Hepatocyte (in vitro differentiated cells): ENCODE measurements around the gene CAP1. TPM values are rescaled to one million over a fixed set of nuclear protein-coding genes. Genes with fewer than 3 reads are reported as not detected.

Source experiments
- DNase-seq: peaks from one replicate; pipeline ENCODE4 v3.0.0-alpha.2; 2016; ENCODE audit warnings: low spot score
- H2AFZ ChIP-seq: fragments of 200-600 bp; sonication (generic); 2 replicates; pipeline ENCODE4 v1.6.0; 2016; ENCODE audit warnings: antibody characterized with exemption, mild to moderate bottlenecking
- H3K27ac ChIP-seq: fragments of 200-600 bp; sonication (generic); 2 replicates; pipeline ENCODE4 v1.5.1; 2016; ENCODE audit warnings: mild to moderate bottlenecking
- H3K27me3 ChIP-seq: fragments of 200-600 bp; sonication (generic); 2 replicates; pipeline ENCODE4 v1.6.1; 2016
- H3K36me3 ChIP-seq: fragments of 200-600 bp; sonication (generic); replicated peaks from 2 replicates; pipeline ENCODE4 v1.5.1; 2016; ENCODE audit warnings: low read depth; ENCODE audit not compliant: insufficient read depth
- H3K4me1 ChIP-seq: fragments of 200-600 bp; sonication (generic); 2 replicates; pipeline ENCODE4 v1.5.1; 2016; ENCODE audit warnings: mild to moderate bottlenecking, moderate library complexity; ENCODE audit not compliant: insufficient read depth
- H3K4me2 ChIP-seq: fragments of 200-600 bp; sonication (generic); 2 replicates; pipeline ENCODE4 v1.6.0; 2016
- H3K4me3 ChIP-seq: fragments of 200-600 bp; sonication (generic); 2 replicates; pipeline ENCODE4 v1.5.1; 2016; ENCODE audit warnings: mild to moderate bottlenecking
- H3K79me2 ChIP-seq: fragments of 200-600 bp; sonication (generic); 2 replicates; pipeline ENCODE4 v1.6.0; 2017; ENCODE audit warnings: mild to moderate bottlenecking
- H3K9me2 ChIP-seq: fragments of 200-600 bp; sonication (generic); replicated peaks from 2 replicates; pipeline ENCODE4 v1.6.0; 2017; ENCODE audit warnings: mild to moderate bottlenecking; ENCODE audit not compliant: insufficient read depth
- H3K9me3 ChIP-seq: fragments of 200-600 bp; sonication (generic); 2 replicates; pipeline ENCODE4 v1.5.1; 2016; ENCODE audit warnings: low read depth, mild to moderate bottlenecking
- H4K20me1 ChIP-seq: fragments of 200-600 bp; sonication (generic); 2 replicates; pipeline ENCODE4 v1.6.0; 2016; ENCODE audit warnings: mild to moderate bottlenecking; ENCODE audit not compliant: insufficient read depth, poor library complexity, severe bottlenecking
- EZH2 ChIP-seq: fragments of 200-600 bp; sonication (generic); IDR thresholded peaks from 2 replicates; pipeline ENCODE4 v1.6.1; 2016; ENCODE audit warnings: antibody characterized with exemption, mild to moderate bottlenecking, borderline replicate concordance
- EZH2phosphoT487 ChIP-seq: fragments of 200-600 bp; sonication (generic); IDR thresholded peaks from one replicate; pipeline ENCODE4 v1.6.1; 2018; ENCODE audit warnings: antibody characterized with exemption, mild to moderate bottlenecking, low read depth, moderate library complexity; ENCODE audit not compliant: unreplicated experiment, severe bottlenecking
- WGBS: methylation state at CpG from one replicate; pipeline ENCODE4 v1.1.6; 2016; ENCODE audit warnings: low lambda C conversion rate; ENCODE audit errors: missing lambda C conversion rate; 5-methylcytosine and 5-hydroxymethylcytosine counted together
- polyA plus RNA-seq: library from polyadenylated mRNA; unstranded; fragments of >200 nt; fragmentation: Nextera tagmentation; extraction: Ambion mirVana; gene quantifications from 2 replicates; pipeline ENCODE4 v1.2.1, GENCODE V29; 2016
- total RNA-seq: library from RNA; depleted of rRNA; stranded (reverse); fragments of >200 nt; gene quantifications from 2 replicates; pipeline ENCODE4 v1.2.3, GENCODE V29; 2014
- TF ChIP-seq, protein P1 (sequence below): fragments of 200-600 bp; sonication (generic); IDR thresholded peaks from 2 replicates; pipeline ENCODE4 v1.5.1; 2016; ENCODE audit warnings: antibody characterized with exemption, mild to moderate bottlenecking; ENCODE audit not compliant: poor library complexity

CAP1 gene
- total and polyA plus RNA-seq, 2 experiments from 2014 or later, result 186 to 191 TPM

DNA sequence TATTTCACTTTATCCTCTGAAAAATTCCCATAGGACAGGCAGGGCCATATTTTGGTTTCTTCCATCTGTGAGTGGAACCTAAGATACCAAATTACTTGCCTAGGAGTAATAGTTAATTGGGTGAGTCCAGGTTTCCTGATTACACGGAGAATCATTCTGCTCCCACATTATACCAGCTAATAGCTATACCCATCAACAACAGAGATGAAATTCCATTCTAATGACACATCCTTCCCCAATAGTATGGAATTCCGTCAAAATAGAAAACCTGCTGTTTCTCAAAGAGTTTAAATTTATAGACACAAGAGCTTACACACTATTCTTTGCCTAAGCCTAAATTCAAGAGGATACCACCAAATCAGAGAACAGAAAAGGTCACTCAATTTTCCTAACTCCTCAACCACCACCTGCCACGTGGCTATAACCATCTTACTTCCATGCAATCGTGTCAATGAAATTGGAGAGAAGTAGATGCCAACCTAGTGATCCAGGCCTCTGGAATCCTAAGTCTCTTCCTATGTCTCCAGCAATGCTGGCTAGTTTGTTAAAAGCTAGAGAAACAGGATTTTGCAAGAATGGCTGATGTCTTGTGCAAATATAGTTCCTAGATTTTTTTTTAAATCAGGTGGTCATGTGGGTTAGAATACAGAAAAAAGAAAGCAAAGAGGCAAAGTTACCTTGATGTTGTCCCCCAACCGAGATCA is 50.3 kb downstream of the CAP1 start:
- Histone ChIP-seq H3K9me2 (no peaks in the 10 kb centered on the region), H3K27ac (no peak overlapping the region), H3K27me3 (no peaks in the 10 kb centered on the region), H3K79me2 (peaks cover 3% of the 10 kb centered on the region), H3K9me3 (no peaks in the 10 kb centered on the region), H4K20me1 (no peaks in the 10 kb centered on the region), H3K4me1 (no peaks in the 10 kb centered on the region), H3K36me3 (no peaks in the 10 kb centered on the region), H3K4me3 (no peak overlapping the region), H3K4me2 (no peak overlapping the region), H2AFZ (no peak overlapping the region)
- 89% methylated on average over 5 of the region's 5 CpGs for WGBS
- TF ChIP-seq EZH2 (no peak), EZH2phosphoT487 (no peak)
- TF ChIP-seq, protein P1, sequence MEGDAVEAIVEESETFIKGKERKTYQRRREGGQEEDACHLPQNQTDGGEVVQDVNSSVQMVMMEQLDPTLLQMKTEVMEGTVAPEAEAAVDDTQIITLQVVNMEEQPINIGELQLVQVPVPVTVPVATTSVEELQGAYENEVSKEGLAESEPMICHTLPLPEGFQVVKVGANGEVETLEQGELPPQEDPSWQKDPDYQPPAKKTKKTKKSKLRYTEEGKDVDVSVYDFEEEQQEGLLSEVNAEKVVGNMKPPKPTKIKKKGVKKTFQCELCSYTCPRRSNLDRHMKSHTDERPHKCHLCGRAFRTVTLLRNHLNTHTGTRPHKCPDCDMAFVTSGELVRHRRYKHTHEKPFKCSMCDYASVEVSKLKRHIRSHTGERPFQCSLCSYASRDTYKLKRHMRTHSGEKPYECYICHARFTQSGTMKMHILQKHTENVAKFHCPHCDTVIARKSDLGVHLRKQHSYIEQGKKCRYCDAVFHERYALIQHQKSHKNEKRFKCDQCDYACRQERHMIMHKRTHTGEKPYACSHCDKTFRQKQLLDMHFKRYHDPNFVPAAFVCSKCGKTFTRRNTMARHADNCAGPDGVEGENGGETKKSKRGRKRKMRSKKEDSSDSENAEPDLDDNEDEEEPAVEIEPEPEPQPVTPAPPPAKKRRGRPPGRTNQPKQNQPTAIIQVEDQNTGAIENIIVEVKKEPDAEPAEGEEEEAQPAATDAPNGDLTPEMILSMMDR, result no peak
- no peak for DNase-seq

DNA sequence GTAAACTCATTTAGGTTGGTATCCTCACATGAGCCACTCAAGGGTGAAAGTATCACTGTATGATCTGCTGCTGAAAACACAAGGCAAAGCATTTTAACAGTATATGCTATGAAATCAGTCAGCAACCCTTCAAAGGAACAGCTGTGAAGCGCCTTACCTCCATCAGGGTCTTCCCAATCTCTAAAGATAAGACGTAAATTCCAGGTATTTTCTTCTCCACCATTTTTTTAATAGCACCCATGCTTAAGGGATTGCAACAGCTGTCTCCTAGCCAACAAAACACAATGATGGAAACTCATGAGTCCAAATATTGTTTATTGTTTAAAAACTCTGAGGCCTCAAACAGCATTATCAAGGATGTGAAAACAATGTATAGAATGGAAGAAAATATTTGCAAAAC is 51.7 kb downstream of the CAP1 start:
- H3K9me3 ChIP-seq, result no peaks in the 10 kb centered on the region
- DNase-seq, result no peak
- 88% methylated on average over 2 of the region's 2 CpGs for WGBS
- H3K4me3 ChIP-seq, result no peak overlapping the region
- no peak overlapping the region for H3K27ac ChIP-seq
- H3K4me1 ChIP-seq, result peaks cover 7% of the 10 kb centered on the region
- H3K36me3 ChIP-seq, result no peaks in the 10 kb centered on the region
- H3K27me3 ChIP-seq, result no peaks in the 10 kb centered on the region
- no peaks in the 10 kb centered on the region for H3K9me2 ChIP-seq
- no peak overlapping the region for H3K4me2 ChIP-seq
- TF ChIP-seq EZH2 (no peak), EZH2phosphoT487 (no peak)
- TF ChIP-seq, protein P1, result no peak
- no peaks in the 10 kb centered on the region for H4K20me1 ChIP-seq
- peaks cover 14% of the 10 kb centered on the region for H3K79me2 ChIP-seq
- no peak overlapping the region for H2AFZ ChIP-seq

DNA sequence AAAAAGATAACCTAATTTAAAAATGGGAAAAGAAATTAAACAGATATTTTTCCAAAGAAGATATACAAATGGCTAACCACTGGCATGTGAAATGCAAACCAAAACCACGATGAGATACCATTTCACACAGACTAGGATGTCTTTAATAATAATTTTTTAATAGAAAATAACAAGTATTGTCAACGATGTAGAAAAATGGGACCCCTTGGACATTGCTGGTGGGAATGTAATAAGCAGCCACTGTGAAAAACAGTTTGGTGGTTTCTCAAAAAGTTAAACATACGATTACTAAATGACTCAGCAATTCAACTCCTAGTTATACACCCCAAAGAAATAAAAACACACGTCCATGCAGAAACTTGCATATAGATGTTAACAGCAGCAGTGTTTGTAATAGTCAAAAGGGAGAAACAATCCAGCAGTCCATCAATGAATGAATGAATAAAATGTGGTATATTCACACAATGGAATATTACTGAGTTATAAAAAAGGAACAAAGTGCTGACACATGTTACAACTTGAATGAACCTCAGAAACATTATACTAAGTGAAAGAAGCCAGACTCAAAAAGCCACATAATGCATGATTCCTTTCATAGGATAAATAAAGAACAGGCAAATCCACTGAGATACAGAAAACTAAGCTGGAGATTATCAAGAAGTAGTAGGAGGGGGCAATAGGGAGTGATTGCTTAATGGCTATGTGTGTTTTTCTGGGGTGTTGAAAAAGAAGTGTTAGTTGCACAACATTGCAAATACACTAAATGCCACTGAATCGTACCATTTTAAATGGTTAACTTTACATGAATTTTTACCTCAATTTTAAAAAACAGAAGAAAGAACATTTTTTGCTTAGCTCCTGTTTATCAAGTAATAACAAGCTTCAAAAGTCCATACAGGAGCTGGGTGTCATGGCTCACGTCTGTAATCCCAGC is 52.4 kb downstream of the CAP1 start:
- H3K4me2 ChIP-seq, result no peak overlapping the region
- TF ChIP-seq EZH2phosphoT487 (no peak), EZH2 (no peak)
- TF ChIP-seq, protein P1, result no peak
- 76% methylated on average over 6 of the region's 6 CpGs for WGBS

More for the DNA sequence above, 52.4 kb downstream of the CAP1 start:
- Histone ChIP-seq H3K9me3 (no peaks in the 10 kb centered on the region), H3K27me3 (no peaks in the 10 kb centered on the region), H3K9me2 (no peaks in the 10 kb centered on the region), H3K36me3 (no peaks in the 10 kb centered on the region), H2AFZ (no peak overlapping the region), H3K4me3 (no peak overlapping the region), H3K4me1 (peaks cover 12% of the 10 kb centered on the region), H3K79me2 (peaks cover 14% of the 10 kb centered on the region), H3K27ac (no peak overlapping the region), H4K20me1 (no peaks in the 10 kb centered on the region)
- no peak for DNase-seq
